Astrocyte of the hippocampus (primary cell): ENCODE measurements around the gene KLK5.
A peak's percentile ranks its signal among the peaks of the same experiment; 100 is the strongest.
"Not testable (repeated sequence)": the region's sequence is repeated elsewhere in the genome, so short reads cannot be mapped to it uniquely, and the experiment has no call there.

Experiments
- DNase-seq: peaks from one replicate; pipeline ENCODE4 v3.0.0; 2011; ENCODE audit warnings: low read depth, low spot score

The KLK5 gene, protein sequence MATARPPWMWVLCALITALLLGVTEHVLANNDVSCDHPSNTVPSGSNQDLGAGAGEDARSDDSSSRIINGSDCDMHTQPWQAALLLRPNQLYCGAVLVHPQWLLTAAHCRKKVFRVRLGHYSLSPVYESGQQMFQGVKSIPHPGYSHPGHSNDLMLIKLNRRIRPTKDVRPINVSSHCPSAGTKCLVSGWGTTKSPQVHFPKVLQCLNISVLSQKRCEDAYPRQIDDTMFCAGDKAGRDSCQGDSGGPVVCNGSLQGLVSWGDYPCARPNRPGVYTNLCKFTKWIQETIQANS

DNA sequence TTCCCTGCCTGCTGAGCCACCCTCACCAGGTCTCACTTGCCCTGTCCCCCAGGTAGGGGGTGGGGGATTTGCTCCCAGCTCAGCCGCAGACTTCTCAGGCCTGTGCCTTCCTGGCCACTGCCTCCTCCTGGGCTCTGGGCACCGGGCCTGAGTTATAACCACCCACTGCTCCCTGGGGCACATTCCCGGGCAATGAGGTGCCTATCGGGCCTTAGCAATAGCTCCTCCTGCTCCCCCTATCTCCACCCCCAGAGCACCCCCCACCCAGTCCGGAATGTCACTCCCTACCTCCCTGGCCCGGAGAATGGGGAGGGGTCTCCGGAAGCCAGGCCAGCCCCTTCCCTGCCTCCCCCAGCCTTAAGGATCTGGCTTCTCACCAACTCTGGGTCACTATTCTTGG, at the start of gene KLK5:
Gene KLK5, minus strand, starts transcription at position 129 of the 400 bp plus-strand sequence. CDS start 381 bp downstream, outside the sequence.
- DNase-seq, result peak; percentile 16

DNA sequence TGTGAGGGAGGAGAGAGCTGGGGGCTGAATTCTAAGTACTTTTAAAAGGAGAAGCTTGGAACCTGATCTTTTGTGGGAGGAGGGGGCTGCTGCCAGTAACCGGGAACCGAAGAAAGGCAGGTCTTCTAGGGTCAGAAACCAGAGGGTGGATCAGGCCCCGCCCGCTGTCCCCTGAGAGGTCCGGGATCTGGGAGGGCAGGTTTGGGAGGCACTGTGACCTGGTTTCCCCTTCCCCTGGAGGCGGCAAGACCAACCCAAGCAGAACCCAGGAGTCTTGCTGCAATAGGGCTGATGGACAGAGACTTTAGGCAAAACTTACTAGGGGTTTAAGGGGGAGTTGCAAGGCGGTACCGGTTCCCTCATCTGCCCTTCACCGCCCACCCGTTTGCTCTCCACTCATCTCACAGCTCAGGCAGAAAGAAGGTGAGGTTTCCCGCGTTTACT, 49.3 kb upstream of the KLK5 start:
- DNase-seq, result no peak

DNA sequence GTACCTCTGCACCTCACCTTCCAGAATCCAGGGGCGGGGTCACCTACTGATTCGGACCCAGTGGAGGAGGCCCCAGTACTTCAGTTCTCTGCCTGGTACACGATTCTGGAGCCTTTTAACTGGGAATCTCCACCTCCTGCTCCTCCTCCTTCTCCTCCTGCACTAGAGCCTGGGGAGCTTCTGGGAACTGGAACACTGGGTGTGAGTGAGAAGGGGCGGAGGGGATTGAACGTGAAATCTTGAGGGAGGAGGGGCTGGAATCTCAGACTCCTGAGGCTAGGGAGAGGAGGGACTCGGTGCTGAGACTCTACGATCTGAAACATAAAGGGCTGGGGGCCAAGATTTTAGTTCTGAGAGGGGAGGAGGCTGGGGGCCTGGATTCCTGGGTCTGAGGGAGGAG, 48.7 kb upstream of the KLK5 start, which contains the start of gene KLK8:
Gene KLK8, minus strand, starts transcription at position 90 of the 400 bp plus-strand sequence. CDS start 437 bp downstream, outside the sequence.
- no peak for DNase-seq

DNA sequence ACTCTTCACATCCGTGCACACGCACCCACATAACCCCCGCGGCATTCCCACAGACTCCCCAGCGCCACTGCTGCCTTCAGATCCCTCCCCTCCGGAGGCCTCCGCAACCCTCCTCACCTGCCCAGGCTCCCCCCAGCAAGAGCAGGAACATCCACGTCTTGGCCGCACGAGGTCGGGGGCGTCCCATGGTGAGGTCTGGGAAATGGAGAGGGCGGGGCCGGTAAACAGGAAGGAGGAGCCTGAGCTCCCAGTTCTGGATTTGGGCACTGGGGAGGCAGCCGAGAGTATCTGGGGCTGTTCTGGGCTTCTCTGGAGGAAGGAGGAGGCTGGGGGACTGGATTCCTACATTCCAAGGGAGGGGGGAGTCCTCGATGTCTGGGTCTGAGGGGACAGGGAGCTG, 48.1 kb upstream of the KLK5 start:
- DNase-seq, result no peak

DNA sequence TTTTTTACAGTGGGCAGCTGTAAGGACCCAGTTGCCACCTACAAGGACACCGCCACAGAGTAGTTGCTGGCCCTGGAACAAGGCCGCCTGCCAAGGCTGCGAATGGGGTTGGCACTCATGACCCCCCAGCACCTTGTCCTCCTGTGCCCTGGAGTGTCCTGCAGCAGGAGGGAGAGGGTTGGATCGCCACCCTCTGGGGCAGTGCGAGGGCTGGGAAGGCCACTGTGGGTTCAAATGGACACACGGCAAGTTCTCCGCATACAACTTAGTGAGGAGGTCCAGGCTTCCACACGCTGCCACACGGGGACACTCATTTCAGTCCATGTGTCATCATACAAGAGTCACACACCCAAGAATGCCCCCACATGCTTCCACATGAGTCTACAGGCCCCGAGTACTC, 47.6 kb upstream of the KLK5 start:
- no peak for DNase-seq

DNA sequence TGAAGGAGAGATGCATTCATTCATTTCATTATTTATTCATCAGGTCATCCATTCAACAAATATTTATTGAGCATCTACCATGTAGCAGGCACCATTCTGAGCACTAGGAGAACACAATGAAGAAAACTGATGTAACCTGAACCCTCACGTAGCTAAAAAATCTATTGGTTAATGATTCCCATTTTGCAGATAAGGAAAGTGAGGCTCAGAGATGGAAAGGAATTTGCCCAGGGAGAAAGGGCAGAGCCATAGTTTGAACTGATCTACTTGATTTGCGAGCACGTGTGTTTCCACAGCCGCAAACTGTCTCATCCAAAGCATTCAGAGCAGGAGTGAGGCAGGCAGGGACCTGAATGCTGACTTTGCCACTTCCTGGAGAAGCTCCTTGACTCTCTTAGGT, 45.8 kb upstream of the KLK5 start:
- no peak for DNase-seq

DNA sequence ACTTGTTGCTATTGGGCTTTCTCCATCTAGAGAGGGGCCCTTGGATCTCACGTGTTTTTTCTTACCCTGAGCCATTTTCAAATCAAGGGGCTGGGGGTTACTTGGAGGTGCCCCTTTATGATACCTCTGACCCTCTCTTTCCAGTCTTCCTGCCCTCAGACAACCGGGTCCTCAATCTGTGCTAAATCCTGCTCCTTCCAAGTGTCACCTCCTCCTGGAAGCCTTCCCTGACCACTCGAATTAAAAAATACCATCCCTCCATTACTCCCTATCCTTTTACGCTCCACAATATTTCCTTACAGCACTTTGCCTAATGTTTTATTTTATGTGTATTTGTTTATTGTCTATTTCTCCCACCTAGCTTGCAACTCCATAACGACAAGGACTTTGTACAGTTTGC, 45.2 kb upstream of the KLK5 start:
- no peak for DNase-seq

DNA sequence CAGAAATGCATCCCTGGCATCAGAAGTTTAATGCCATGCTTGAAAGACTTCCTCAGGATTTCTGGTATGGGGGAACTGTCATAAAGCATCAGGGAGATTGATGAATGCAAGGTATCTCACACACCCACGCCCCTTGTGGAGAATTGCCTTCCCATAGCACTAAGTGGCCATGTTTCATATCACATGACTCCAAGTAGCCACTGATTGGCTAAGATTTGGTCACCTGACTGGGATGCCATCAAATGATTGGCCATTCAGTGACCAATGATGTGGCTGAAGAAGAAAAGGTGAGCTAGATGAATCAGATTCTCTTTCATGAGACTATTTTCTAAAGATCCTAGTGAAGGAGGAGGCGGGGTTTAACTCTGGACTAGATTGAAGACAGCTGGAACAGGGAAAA, 41.3 kb upstream of the KLK5 start:
- DNase-seq, result no peak

DNA sequence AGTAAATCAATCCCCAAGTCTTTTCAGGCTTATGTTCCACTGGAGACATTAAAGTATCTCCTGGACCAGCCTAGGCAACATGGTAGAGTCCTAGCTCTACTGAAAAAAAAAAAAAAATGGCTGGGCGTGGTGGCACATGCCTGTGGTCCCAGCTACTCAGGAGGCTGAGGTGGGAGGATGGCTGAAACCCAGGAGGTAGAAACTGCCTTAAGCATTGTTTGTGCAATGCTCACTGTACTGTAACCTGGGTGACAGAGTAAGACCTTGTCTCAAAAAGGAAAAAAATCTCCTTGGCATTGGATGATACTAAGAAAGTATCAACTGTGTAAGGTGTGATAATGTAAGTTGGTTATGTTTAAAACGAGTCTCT, 39.8 kb upstream of the KLK5 start:
- no peak for DNase-seq

DNA sequence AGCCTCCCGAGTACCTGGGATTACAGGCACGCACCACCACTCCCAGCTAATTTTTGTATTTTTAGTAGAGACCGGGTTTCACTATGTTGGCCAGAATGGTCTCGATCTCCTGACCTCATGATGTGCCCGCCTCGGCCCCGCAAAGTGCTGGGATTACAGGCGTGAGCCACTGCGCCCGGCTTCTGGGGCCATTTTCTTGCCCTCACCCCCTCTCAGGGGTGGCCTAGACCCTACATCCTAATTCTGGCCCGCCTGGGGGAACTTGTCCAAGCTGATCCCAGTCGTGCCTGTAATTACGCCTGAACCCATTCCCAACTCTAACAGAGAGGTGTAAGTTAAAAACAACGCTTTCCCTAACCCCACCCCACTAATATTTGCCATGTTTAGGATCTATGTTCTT, 31.6 kb upstream of the KLK5 start:
- DNase-seq, result not testable (repeated sequence)

DNA sequence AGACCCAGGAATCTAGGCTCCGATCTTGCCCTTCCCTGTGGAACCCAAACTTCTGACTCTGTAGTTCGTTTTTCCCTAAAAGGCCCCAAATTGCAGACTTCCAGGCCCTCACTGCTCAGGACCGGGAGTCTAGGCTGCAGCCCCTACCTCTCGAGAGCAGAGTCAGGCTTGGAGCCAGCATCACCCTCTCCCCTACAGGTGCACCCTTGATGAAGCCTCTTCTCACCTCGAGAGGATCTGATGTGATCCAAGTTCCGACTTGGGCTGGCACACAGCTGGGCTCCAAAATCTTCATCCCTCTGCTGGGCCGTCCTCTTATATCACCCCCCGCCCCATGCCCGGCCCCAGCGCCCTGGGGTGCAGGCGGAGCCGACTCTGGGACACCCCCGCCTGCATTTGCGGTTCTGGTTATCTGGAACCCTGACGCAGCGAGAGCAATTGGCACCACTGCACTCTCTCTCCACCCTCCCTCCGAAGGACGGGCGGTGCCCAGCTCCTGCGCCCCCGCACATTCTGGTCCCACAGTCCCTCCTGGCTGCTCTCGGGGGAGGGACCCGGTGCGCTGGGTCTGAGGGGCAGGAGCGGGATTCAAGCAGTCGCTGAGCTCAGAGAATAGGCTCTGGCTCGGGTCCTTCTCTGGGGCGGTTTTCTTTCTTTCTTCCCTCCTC, 30.9 kb upstream of the KLK5 start, which contains the start of gene KLK7:
Gene KLK7, minus strand, starts transcription at position 293 of the 668 bp plus-strand sequence. CDS start 1,518 bp downstream, outside the sequence.
- no peak for DNase-seq

DNA sequence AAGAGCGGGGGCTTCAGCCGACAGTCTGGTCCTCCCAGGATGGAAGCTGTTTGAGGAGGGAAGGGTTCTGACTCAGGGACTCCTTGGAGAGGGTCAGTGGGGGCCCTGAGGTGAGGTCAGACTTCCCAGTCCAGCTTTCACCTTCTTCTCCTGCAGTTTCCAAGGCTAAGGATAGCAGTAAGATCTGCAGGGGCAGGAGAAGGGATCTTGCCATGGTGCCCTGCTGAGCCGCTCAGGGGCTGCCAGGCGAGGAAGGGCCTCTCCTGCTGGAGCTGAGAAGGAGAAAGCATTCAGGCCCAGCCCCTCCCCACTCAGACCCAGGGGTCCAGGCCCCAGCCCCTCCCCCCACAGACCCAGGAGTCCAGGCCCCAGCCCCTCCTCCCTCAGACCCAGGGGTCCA, 29.3 kb upstream of the KLK5 start:
- DNase-seq, result no peak

DNA sequence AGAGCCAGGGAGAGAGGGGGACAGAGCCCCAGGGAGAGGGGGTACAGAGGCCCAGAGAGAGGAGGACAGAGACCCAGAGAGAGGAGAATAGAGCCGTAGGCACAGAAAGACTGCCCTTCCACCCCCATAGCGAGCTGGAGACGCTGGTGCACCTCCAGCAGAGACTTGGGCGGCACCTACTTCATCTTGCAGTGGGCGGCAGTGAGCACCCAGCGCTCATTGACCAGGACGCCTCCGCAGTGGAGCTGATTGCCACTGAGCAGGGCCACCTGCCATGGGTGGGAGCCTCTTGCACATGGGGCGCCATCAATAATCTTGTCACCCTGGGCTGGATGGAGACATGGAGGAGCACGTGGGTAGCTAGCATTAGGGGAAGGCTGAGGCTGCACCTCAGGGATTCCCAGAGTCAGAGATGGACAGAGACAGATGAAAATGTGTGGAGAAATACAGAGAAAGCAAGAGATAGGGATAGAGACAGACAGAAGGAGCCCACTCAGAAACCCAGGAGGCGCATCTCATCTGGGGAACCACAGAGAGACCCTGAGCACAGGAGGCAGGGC, 28.8 kb upstream of the KLK5 start:
- DNase-seq, result no peak

DNA sequence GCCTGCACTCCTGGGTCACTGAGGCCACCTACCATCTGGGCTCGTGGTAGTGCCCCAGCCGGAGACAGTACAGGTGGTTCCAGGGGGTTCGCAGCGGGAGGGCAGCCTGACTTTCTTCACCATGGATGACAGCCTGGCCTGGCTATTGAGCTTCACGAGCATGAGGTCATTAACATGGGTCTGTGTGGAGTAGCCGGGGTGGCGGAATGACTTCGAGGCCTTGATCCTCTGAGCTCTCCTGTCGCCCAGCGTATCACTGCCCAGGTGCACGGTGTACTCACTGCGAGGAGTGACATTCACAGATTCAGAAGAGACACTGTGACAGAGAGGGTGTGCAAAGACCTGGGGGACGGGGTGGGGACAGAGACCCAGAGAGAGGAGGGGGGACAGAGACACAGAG, 27.4 kb upstream of the KLK5 start:
- DNase-seq, result no peak

DNA sequence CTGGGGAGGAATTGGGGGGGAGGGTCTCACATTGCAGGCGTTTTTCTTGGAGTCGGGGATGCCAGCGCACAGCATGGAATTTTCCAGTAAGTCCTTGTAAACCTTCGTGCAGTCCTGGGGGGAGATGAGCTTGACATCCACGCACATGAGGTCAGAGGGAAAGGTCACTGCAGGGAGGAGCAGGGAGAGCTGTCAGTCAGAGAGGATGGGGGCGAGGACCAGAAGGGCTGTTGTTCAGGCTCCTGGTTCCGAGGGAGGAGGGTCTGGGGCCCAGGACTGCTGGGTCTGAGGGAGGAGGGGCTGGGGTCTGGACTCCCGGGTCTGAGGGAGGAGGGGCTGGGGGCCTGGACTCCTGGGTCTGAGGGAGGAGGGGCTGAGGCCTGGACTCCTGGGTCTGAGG, 26.9 kb upstream of the KLK5 start:
- DNase-seq, result no peak

DNA sequence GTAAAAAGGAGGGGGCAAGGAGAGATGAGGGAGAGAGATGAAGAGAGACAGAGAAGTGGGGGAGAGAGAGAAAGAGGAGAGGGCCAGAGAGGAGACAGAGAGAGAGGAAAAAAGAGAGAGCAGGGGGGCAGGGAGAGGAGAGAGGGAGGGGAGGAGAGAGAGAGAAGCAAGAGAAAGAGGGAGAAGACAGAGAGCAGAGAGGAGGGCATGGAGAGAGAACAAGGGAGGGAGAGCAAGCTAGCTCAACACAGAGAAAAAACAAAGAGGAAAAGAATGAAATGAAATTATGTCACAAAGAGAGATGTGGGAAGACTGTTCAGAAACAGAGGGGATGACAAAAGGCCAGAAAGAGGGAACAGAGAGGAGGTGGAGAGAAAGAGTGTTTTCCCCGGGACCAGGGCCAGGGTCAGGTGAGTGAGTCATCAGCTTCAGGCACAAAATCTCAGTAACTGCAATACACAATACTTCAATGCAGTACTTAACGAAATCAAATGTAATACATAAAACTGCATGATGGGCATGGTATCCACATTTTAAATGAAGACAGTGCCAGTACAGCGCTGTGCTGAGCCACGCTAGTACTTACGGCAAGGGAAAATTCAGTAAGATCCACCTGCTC, 26.0 kb upstream of the KLK5 start:
- DNase-seq, result no peak

DNA sequence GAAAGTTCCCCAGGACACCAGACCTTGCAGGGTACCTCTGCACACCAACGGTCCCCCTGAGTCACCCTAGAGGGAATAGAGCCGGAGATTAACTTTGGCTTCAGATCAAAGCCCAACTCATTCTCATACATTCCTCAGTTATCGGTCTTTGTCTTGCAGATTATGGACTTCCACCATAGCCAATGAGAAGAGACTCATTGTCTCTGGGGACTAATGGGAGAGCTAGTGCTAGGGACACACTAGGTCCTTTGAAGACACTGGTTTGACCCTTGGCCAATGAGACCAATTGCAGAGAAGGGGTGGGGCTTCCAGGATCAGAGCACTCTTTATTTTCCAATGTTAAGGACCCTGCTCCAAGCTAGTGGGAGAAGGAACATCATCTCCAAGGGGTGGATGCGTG, 24.8 kb upstream of the KLK5 start:
- no peak for DNase-seq

DNA sequence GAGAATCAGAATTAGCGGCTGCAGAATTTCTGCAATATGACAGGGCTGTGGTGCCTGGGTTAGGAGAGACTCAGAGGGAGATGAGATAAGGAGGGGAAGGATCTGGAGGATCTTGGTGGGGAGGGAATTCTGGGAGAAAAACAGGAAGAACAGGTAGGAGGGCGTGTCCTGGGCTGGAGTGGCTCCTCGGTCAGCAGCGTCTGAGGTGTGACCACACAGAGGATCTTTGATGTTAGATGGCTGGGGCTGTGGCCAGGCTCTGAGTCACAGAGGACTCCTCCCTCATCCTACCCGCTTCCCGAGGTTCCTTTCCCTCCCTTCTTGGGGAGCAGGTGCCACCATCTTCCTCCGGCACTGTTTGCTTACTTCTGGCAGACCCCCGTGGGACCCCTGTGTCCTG, 22.9 kb upstream of the KLK5 start:
- no peak for DNase-seq

DNA sequence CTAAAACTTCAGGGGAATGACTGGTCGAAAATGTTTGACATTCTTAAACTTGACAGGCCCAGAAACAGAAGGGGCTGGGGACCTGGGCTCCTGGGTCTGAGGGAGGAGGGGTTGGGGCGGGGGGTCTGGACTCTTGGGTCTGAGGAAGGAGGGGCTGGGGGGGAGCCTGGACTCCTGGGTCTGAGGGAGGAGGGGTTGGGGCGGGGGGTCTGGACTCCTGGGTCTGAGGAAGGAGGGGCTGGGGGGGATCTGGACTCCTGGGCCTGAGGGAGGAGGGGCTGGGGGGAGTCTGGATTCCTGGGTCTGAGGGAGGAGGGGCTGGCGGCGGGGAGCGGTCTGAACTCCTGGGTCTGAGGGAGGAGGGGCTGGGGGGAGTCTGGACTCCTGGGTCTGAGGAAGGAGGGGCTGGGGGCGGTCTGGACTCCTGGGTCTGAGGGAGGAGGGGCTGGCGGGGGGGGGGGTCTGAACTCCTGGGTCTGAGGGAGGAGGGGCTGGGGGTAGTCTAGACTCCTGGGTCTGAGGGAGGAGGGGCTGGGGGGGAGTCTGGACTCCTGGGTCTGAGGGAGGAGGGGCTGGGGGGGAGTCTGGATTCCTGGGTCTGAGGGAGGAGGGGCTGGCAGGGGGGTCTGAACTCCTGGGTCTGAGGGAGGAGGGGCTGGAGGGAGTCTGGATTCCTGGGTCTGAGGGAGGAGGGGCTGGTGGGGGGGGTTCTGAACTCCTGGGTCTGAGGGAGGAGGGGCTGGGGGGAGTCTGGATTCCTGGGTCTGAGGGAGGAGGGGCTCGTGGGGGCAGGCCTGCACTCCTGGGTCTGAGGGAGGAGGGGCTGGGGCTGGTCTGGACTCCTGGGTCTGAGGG, 22.1 kb upstream of the KLK5 start:
- DNase-seq, result no peak

DNA sequence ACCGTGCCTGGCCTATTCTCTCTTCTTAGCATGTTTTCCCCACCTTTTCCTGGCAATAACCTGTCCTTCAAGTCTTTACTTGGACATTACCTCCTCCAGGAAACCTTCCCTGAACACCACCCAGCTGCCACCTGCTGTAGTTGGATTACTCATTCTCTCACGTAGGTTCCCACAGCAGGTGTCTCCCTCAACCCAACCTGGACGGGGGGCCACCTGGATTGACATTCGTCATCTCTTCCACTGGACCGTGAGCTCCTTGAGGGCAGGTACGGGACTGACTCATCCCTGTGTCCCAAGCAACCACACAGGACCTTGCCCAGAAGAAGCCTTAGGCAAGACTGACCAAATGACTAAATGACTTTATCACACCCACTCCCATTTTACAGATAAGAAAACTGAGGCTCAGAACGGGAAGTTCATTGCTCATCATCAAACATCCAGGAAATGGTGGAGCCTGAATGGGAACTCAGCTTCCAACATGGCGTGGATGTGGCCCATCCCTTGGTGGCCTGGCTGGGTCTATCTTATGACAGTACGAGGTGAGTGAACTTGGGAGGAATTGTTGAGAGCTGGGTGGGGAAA, 20.0 kb upstream of the KLK5 start:
- no peak for DNase-seq

DNA sequence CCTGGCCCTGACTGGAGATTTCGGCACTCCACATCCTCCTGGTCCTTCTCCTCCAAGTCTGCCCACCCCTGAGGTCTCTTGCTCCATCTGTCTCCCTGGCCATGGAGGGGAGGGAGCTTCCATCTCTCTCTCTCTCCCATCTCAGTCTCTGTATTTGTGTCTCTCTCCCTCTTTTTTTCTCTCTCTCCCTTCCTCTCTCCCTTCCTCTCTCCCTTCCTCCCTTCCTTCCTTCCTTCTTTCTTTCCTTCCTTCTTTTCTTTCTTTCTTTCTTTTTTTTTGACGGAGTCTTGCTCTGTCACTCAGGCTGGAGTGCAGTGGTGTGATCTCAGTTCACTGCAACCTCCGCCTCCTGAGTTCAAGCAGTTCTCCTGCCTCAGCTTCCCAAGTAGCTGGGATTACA, 17.0 kb upstream of the KLK5 start:
- DNase-seq, result not testable (repeated sequence)
